WTC11 (cell line): ENCODE results near the gene ETF1. TPM values are rescaled to one million over a fixed set of nuclear protein-coding genes. Genes with fewer than 3 reads are reported as not detected.
A peak's percentile ranks its signal among the peaks of the same experiment; 100 is the strongest.

Experiments used
- ARID4B ChIP-seq: sonication (generic); formaldehyde crosslinking; IDR thresholded peaks from 2 replicates; pipeline ENCODE4 v1.8.0; 2023; ENCODE audit warnings: missing genetic modification reagents, mild to moderate bottlenecking, borderline replicate concordance
- CREB1 ChIP-seq: sonication (generic); formaldehyde crosslinking; IDR thresholded peaks from 2 replicates; pipeline ENCODE4 v1.8.0; 2023; ENCODE audit warnings: mild to moderate bottlenecking, missing genetic modification reagents
- E2F1 ChIP-seq: sonication (generic); formaldehyde crosslinking; IDR thresholded peaks from 2 replicates; pipeline ENCODE4 v1.8.0; 2022; ENCODE audit warnings: mild to moderate bottlenecking, missing genetic modification reagents
- E2F4 ChIP-seq: sonication (generic); formaldehyde crosslinking; IDR thresholded peaks from 2 replicates; pipeline ENCODE4 v1.8.1; 2022; ENCODE audit warnings: low read depth, mild to moderate bottlenecking, moderate library complexity, missing genetic modification reagents, borderline replicate concordance
- FOXK1 ChIP-seq: sonication (generic); formaldehyde crosslinking; IDR thresholded peaks from 2 replicates; pipeline ENCODE4 v1.8.0; 2022; ENCODE audit warnings: mild to moderate bottlenecking, moderate library complexity, missing genetic modification reagents
- HMGA2 ChIP-seq: fragments of 250-450 bp; sonication (Bioruptor Pico); IDR thresholded peaks from 2 replicates; pipeline ENCODE4 v1.4.0; 2021; ENCODE audit warnings: mild to moderate bottlenecking, moderate library complexity
- MLX ChIP-seq: sonication (generic); formaldehyde crosslinking; IDR thresholded peaks from 2 replicates; pipeline ENCODE4 v1.8.1; 2023; ENCODE audit warnings: mild to moderate bottlenecking, missing genetic modification reagents, moderate library complexity
- NFATC4 ChIP-seq: fragments of 250-450 bp; sonication (Bioruptor Pico); IDR thresholded peaks from 2 replicates; pipeline ENCODE4 v1.9.0; 2021; ENCODE audit warnings: mild to moderate bottlenecking
- NR2C2 ChIP-seq: sonication (generic); formaldehyde crosslinking; IDR thresholded peaks from 2 replicates; pipeline ENCODE4 v1.8.0; 2022; ENCODE audit warnings: mild to moderate bottlenecking, missing genetic modification reagents
- PRDM15 ChIP-seq: sonication (generic); formaldehyde crosslinking; IDR thresholded peaks from 2 replicates; pipeline ENCODE4 v1.8.0; 2022; ENCODE audit warnings: missing genetic modification reagents
- PRRX2 ChIP-seq: fragments of 250-450 bp; sonication (Bioruptor Pico); IDR thresholded peaks from 2 replicates; pipeline ENCODE4 v1.8.0; 2021; ENCODE audit warnings: mild to moderate bottlenecking
- SMAD3 ChIP-seq: sonication (generic); formaldehyde crosslinking; IDR thresholded peaks from 2 replicates; pipeline ENCODE4 v1.8.0; 2022; ENCODE audit warnings: missing genetic modification reagents, mild to moderate bottlenecking, borderline replicate concordance
- SP1 ChIP-seq: sonication (generic); formaldehyde crosslinking; conservative IDR thresholded peaks from 2 replicates; pipeline ENCODE4 v1.8.1; 2022; ENCODE audit warnings: missing genetic modification reagents
- TP53 ChIP-seq: sonication (generic); formaldehyde crosslinking; IDR thresholded peaks from 2 replicates; pipeline ENCODE4 v1.8.1; 2023; ENCODE audit warnings: mild to moderate bottlenecking, missing genetic modification reagents
- USF1 ChIP-seq: sonication (generic); formaldehyde crosslinking; IDR thresholded peaks from 2 replicates; pipeline ENCODE4 v1.8.0; 2022; ENCODE audit warnings: mild to moderate bottlenecking, missing genetic modification reagents
- ZBTB43 ChIP-seq: sonication (generic); formaldehyde crosslinking; IDR thresholded peaks from 2 replicates; pipeline ENCODE4 v1.8.1; 2023; ENCODE audit warnings: mild to moderate bottlenecking, missing genetic modification reagents
- ZMAT4 ChIP-seq: fragments of 250-450 bp; sonication (Bioruptor Pico); IDR thresholded peaks from 2 replicates; pipeline ENCODE4 v1.9.0; 2021; ENCODE audit warnings: mild to moderate bottlenecking
- ZNF281 ChIP-seq: sonication (generic); formaldehyde crosslinking; IDR thresholded peaks from 2 replicates; pipeline ENCODE4 v1.8.0; 2023; ENCODE audit warnings: mild to moderate bottlenecking, missing genetic modification reagents
- ZSCAN18 ChIP-seq: fragments of 250-450 bp; sonication (Bioruptor Pico); IDR thresholded peaks from 2 replicates; pipeline ENCODE4 v2.1.2; 2022; ENCODE audit warnings: mild to moderate bottlenecking, moderate library complexity
- total RNA-seq: library from RNA; stranded (reverse); gene quantifications from 3 replicates; pipeline ENCODE4 v1.2.3, GENCODE V29; 2021

The ETF1 gene
- total RNA-seq, 1 experiment from 2014 or later: 137 TPM

- peak; percentile 93 for TF ChIP-seq ARID4B (CRISPR knock-in tag)
- peak; percentile 80 for TF ChIP-seq FOXK1 (CRISPR knock-in tag)
- no peak for TF ChIP-seq HMGA2 (CRISPR knock-in tag)
- no peak for TF ChIP-seq TP53
- TF ChIP-seq MLX (CRISPR knock-in tag): 0 out of 2 replicates have a peak, but pooled peaks have one; percentile 24
- TF ChIP-seq PRDM15 (CRISPR knock-in tag): no peak
- no peak; the same call in 1 of the 2 replicates for TF ChIP-seq NR2C2 (CRISPR knock-in tag)
- TF ChIP-seq SMAD3 (CRISPR knock-in tag): peak; percentile 90
- TF ChIP-seq NFATC4 (CRISPR knock-in tag): no peak
- TF ChIP-seq ZBTB43 (CRISPR knock-in tag): peak; percentile 88; the same call in 1 of the 2 replicates
- peak; percentile 68; the same call in 1 of the 2 replicates for TF ChIP-seq CREB1 (CRISPR knock-in tag)
- no peak for TF ChIP-seq ZMAT4 (CRISPR knock-in tag)
- 0 out of 2 replicates have a peak, but pooled peaks have one; percentile 59 for TF ChIP-seq SP1 (CRISPR knock-in tag)
- peak; percentile 82; the same call in 1 of the 2 replicates for TF ChIP-seq ZNF281 (CRISPR knock-in tag)
- peak; percentile 91 for TF ChIP-seq USF1 (CRISPR knock-in tag)
- TF ChIP-seq E2F4 (CRISPR knock-in tag): no peak
- TF ChIP-seq PRRX2: peak; percentile 14; the same call in 1 of the 2 replicates
- TF ChIP-seq ZSCAN18 (CRISPR knock-in tag): no peak
- no peak for TF ChIP-seq E2F1 (CRISPR knock-in tag)
Observed at GRCh38 chr5:138575194-138576015, 32.4 kb upstream of the ETF1 start, which contains the start of gene HSPA9 (continued).
